OCI-M2 (cell line): ENCODE data around the gene AGGF1.
"Not testable (repeated sequence)": the region's sequence is repeated elsewhere in the genome, so short reads cannot be mapped to it uniquely, and the experiment has no call there.

Source experiments
- DNase-seq: peaks from one replicate; lab custom pipeline; 2025; ENCODE audit not compliant: unreplicated experiment; lab: John Stamatoyannopoulos, UW

The AGGF1 gene

GRCh38 chr5:77086689-77087483, 56.7 kb downstream of the AGGF1 start, which contains the start of gene ZBED3:
ZBED3 (minus strand) TSS chr5:77087285; CDS start chr5:77077878, 9,407 bp downstream.
- peak; percentile 31 for DNase-seq

DNA sequence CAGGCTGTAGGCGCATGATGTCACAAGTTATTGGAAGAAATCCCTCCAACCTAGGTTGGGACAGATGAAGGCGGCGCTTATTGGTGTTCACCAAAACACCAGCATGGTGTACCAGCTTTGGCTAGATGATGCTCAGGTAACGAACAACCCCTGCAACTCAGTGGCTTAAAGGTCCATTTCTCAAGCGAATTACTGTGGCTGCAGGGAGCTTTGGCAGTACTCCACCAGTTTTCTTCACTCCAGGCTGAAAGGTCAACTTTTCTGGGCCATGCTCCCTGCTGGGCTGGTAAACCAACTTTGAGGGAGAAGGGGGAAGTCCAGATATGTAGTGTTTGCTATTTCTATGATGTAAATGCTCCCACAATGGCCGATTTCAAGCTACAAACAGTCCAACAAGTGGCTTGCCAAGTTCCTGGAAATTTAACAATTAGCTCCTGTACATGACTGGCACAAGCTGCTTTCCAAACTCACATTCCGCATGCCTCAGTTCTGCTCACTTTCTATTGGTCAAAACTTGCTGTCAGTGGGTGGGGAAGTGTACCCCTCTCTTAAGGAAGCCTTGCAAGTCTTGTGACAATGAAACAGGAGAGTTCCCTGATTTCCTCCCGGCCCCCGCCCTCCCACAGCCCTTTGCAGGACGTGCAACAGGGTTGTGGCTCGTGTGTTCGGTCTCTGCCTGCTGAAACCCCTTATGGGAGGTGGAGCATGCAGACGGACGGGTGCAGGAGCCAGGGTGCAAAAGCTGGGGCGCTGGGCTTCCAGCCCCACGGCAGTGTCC, 57.5 kb downstream of the AGGF1 start:
- no peak for DNase-seq

DNA sequence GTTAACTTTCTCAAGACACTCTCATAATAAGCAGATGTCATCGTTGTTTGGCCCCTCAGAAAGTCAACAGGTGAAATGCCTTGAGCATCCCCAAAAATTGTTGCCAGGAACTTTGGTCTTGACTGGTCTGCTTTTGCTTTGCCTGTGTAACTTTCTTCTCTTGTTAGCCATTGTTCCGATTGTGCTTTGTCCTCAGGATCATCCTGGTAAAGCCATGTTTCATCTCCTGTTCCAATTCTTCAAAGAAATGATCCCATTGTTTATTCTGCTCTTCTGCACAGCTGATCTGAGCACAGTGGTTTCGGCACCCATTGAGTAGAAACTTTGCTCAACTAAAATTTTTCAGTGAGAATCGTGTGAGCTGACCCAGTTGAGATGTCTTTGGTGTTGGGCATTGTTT, 65.0 kb downstream of the AGGF1 start:
- DNase-seq, result no peak

GRCh38 chr5:77101298-77101697, 71.1 kb downstream of the AGGF1 start:
- no peak for DNase-seq

DNA sequence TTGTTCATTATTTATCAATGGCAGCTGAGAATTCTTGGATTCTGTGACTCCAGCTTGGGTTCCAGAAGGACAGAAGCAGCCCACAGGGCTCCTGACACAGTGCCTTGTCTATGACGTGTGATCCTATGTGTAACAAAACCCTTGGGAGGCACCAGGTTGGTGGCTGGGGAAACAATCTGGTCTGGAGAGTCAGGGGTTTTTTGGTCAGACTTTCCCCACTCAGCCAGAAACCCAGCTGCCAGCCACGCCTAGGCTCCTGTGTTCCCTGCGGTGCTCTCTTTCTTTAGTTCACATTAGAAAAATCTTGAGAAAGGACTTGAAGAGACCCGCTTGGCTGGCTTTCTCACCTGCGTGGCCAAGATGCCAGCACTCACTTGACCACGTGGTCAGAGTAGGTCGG, 72.3 kb downstream of the AGGF1 start:
- no peak for DNase-seq

DNA sequence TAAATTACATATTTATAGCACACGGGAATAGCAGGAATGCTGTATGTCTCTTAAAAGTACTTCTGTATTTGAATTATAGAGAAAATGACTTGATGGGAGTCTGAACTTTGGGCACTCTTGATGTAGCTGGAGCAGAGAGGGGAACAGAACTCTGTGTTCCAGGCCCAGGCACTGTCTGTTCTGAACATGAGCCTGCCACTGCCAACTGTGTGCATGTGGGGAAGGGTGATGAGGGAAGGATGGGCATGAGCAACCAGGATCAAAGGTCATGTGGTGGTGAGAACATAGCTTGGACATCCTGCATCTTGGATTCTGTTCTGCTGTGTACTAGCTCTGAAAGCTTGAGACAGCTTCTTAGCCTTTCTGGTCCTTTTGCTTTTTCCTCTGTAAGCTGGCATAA, 73.3 kb downstream of the AGGF1 start:
- no peak for DNase-seq

DNA sequence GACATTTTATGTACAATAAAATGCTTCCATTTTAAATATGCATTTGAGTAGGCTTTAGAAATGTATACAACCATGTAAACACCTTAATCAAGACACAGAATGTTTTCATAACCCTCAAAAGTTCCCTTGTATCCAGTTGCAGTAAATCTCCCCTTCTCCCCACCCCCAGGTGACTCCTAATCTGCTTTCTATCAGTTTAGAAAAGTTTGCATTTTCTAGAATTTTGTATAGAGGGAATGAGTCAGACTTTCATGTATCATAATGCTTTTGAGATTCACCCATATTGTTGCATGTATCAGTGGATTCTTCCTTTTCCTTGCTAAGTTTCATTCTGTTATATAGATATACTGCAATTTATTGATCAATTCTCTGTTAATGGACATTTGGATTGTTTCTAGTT, 74.6 kb downstream of the AGGF1 start:
- no peak for DNase-seq

DNA sequence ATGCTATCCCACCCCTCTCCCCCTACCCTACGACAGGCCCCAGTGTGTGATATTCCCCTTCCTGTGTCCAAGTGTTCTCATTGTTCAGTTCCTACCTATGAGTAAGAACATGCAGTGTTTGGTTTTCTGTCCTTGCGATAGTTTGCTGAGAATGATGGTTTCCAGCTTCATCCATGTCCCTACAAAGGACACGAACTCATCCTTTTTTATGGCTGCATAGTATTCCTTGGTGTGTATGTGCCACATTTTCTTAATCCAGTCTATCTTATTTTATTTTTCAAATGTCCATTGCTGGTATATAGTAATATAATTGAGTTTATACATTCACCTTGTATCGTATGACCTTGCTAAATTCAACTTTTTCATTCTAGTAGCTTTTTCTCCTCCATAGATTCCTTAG, 76.8 kb downstream of the AGGF1 start:
- not testable (repeated sequence) for DNase-seq
